22Rv1 (cell line): ENCODE results near the gene GPR150.

Experiments used
- H3K27ac ChIP-seq: fragments of 450-650 bp; 2 replicates; pipeline ENCODE4 v1.5.1; 2017
- ZFX ChIP-seq: fragments of 450-650 bp; IDR thresholded peaks from 2 replicates; pipeline ENCODE4 v1.6.1; 2017; ENCODE audit warnings: antibody characterized with exemption, borderline replicate concordance
- TF ChIP-seq, protein P1 (sequence below): fragments of 450-650 bp; IDR thresholded peaks from 2 replicates; pipeline ENCODE4 v1.5.1; 2017; ENCODE audit warnings: mild to moderate bottlenecking

The GPR150 gene

DNA sequence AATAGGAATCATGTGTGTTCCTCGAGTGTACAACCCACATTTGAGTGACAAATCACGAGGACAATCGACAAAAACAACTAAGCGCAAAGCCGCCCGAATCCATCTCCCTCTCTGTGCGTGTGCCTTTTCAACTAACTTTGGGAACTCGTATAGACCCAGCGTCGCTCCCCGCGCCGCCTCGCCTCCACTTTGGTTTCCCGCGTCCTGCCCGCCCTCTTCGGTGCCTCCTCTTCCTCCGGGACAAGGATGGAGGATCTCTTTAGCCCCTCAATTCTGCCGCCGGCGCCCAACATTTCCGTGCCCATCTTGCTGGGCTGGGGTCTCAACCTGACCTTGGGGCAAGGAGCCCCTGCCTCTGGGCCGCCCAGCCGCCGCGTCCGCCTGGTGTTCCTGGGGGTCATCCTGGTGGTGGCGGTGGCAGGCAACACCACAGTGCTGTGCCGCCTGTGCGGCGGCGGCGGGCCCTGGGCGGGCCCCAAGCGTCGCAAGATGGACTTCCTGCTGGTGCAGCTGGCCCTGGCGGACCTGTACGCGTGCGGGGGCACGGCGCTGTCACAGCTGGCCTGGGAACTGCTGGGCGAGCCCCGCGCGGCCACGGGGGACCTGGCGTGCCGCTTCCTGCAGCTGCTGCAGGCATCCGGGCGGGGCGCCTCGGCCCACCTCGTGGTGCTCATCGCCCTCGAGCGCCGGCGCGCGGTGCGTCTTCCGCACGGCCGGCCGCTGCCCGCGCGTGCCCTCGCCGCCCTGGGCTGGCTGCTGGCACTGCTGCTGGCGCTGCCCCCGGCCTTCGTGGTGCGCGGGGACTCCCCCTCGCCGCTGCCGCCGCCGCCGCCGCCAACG lies at the start of gene GPR150:
Gene GPR150 (plus strand): TSS at position 58 of the 840 bp plus-strand sequence. CDS start 189 bp downstream, at position 247.
- no peak within 1 kb of the TSS for H3K27ac ChIP-seq

DNA sequence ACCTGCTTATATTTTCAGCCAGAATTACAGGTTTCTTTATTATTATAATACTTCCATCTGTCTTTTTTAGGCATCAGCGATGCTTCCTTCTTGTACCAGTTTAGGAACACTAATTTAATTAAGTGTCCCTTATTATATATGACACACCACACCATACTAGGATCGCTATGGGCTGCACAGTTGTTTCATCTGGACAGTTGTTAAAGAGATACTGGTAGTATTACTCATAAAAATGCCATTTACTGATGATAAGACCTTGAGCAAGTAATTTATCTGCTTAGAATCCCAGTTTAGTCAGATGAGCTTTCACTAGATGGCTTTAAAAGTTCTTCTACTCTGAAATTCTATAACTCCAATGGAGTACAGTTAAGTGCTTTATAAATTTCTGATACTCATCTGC lies 47.9 kb upstream of the GPR150 start:
- no peak for TF ChIP-seq ZFX
- TF ChIP-seq, protein P1, sequence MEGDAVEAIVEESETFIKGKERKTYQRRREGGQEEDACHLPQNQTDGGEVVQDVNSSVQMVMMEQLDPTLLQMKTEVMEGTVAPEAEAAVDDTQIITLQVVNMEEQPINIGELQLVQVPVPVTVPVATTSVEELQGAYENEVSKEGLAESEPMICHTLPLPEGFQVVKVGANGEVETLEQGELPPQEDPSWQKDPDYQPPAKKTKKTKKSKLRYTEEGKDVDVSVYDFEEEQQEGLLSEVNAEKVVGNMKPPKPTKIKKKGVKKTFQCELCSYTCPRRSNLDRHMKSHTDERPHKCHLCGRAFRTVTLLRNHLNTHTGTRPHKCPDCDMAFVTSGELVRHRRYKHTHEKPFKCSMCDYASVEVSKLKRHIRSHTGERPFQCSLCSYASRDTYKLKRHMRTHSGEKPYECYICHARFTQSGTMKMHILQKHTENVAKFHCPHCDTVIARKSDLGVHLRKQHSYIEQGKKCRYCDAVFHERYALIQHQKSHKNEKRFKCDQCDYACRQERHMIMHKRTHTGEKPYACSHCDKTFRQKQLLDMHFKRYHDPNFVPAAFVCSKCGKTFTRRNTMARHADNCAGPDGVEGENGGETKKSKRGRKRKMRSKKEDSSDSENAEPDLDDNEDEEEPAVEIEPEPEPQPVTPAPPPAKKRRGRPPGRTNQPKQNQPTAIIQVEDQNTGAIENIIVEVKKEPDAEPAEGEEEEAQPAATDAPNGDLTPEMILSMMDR: no peak
- no peak overlapping the region for H3K27ac ChIP-seq

More for the DNA sequence above, at the start of gene GPR150:
- no peak for TF ChIP-seq ZFX
- TF ChIP-seq, protein P1: peak; percentile 20; the same call in 1 of the 2 replicates

DNA sequence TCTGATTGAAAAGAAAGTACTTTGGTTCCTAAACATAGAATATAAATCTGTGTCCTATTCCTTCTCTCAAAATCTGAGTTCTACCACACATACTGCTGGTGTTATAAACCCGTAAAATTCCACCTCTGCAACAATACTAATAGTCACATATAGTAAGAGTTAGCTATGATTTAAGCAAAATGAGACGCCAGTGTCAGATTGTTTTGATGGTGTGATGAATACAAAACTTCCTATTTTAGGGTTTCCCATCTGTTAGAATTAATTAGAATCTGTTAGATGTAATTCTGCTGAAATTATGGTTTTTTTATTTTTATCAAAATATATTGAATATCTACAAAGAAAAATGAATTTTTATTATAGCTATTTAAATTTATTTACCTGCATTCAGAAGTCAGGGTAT lies 38.3 kb upstream of the GPR150 start:
- TF ChIP-seq, protein P1: no peak
- no peak for TF ChIP-seq ZFX
- H3K27ac ChIP-seq: no peak overlapping the region

DNA sequence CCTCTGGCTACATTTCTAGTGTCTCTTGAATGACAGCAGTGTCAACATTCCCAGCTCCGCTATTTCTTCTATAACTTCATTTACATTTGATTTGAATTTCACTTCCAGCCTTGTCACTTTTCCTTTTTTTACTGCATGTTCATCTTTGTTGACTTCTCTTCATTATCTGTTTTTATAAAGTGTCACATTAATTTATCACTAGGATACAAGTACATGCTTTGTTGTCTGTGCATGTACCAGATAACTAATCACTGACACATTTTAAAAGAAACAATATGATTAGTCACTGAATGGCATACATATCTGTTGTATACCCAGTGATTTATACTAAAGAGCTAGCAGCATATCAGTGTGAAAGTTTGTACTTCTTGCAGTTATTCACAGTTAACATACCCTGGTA lies 35.9 kb upstream of the GPR150 start:
- H3K27ac ChIP-seq: no peak overlapping the region
- no peak for TF ChIP-seq ZFX
- TF ChIP-seq, protein P1: no peak

DNA sequence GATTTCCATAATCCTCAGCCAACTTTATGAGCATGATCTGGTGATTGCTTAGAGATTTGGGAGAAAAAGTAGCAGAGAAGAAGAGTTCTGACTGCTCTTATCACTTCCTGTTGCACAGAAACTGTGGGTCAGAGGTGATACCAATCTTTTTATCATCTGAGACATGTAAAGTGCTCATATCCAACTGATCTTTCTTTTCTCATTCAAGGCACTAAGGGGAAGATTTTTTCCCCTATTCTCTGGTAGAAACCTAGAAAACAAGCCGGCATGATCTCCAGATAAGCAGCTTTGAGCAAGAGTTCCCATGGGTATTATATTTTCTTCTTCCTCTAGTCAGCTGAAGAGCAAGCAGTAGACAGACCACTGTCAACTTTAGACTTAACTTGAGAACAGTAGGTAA lies 29.0 kb upstream of the GPR150 start:
- TF ChIP-seq, protein P1: no peak
- TF ChIP-seq ZFX: no peak
- no peak overlapping the region for H3K27ac ChIP-seq

DNA sequence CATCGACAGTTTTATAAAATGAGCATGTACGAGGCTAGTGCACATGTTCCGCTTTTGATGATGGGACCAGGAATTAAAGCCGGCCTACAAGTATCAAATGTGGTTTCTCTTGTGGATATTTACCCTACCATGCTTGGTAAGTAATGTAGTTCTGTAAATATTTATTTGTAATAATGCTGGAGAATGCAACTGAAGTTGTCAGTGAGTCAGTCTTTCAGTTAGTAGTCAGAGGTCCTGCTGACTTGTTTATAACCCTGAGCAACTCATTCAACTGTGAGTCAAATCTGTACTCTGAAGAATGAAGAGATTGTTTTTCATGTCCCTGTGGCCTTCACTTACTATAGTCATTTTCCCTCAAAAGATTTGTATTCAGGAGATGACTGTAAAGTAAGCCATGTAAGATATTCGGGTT lies 28.4 kb upstream of the GPR150 start:
- H3K27ac ChIP-seq: no peak overlapping the region
- TF ChIP-seq, protein P1: no peak
- TF ChIP-seq ZFX: no peak

DNA sequence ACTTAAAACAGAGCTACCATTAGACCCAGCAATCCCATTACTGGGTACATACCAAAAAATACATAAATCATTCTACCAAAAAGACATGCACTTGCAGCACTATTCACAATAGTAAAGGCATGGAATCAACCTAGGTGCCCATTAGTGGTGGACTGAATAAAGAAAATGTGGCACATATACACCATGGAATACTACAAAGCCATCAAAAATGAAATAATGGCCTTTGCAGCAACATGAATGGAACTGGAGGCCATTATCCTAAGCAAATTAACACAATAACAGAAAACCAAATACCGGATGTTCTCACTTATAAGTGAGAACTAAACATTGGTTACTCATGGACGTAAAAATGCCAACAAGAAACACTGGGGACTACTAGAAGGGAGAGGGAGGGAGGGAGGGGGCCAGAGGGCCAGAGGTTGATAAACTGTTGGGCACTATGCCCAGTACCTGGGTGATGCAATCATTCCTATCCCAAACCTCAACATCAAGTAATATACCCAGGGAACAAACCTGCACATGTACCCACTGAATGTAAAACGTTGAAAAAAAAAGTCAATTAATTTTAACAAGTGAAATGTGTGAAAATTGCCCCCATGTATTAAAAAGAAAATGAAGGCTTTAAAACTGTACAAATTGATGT lies 24.5 kb upstream of the GPR150 start:
- no peak overlapping the region for H3K27ac ChIP-seq
- TF ChIP-seq, protein P1: no peak
- TF ChIP-seq ZFX: no peak
